Left ventricle myocardium inferior (tissue), 1 donor: Measurements from ENCODE around the gene SLCO1A2. TPM values are rescaled to one million over a fixed set of nuclear protein-coding genes. Genes with fewer than 3 reads are reported as not detected.
"Not testable (repeated sequence)": the region's sequence is repeated elsewhere in the genome, so short reads cannot be mapped to it uniquely, and the experiment has no call there.

Experiments used
- DNase-seq: peaks from one replicate; pipeline ENCODE4 v3.0.0-alpha.2; 2020
- H3K27ac ChIP-seq: fragments of 200-600 bp; replicated peaks from 2 replicates; pipeline ENCODE4 v1.8.0; 2021
- H3K27me3 ChIP-seq: fragments of 200-600 bp; 2 replicates; pipeline ENCODE4 v1.8.0; 2021; ENCODE audit warnings: low read depth
- H3K36me3 ChIP-seq: fragments of 200-600 bp; 2 replicates; pipeline ENCODE4 v1.8.0; 2021
- H3K4me1 ChIP-seq: fragments of 200-600 bp; 2 replicates; pipeline ENCODE4 v1.8.0; 2021
- H3K4me3 ChIP-seq: fragments of 200-600 bp; 2 replicates; pipeline ENCODE4 v1.8.0; 2021; ENCODE audit warnings: mild to moderate bottlenecking, moderate library complexity
- H3K9me3 ChIP-seq: fragments of 200-600 bp; replicated peaks from 2 replicates; pipeline ENCODE4 v1.8.0; 2021
- intact Hi-C: fragments of 100-400 bp; cut with micrococcal nuclease; formaldehyde crosslinking; loops from one replicate; pipeline ENCODE4 v1.11.0; 2022
- total RNA-seq: library from RNA; stranded (reverse); fragmentation: NEBNext Ultra II Directional; extraction: Animal tissue kit (Norgen Biotek cat#: 25700); gene quantifications from one replicate; pipeline ENCODE4 v1.2.1, GENCODE V29; 2021
- TF ChIP-seq, protein P1 (sequence below): fragments of 200-600 bp; IDR thresholded peaks from 2 replicates; pipeline ENCODE4 v1.8.0; 2021; ENCODE audit warnings: antibody characterized with exemption, mild to moderate bottlenecking, borderline replicate concordance
- donor health status: DM: no; HTN: yes; CAD: no; lungs with severe emphysema.

The SLCO1A2 gene
- total RNA-seq, 1 donor from 2014 or later = not detected

GRCh38 chr12:21369141-21369980 is 34.6 kb upstream of the SLCO1A2 start:
- no peak overlapping the region for H3K4me3 ChIP-seq
- TF ChIP-seq, protein P1, sequence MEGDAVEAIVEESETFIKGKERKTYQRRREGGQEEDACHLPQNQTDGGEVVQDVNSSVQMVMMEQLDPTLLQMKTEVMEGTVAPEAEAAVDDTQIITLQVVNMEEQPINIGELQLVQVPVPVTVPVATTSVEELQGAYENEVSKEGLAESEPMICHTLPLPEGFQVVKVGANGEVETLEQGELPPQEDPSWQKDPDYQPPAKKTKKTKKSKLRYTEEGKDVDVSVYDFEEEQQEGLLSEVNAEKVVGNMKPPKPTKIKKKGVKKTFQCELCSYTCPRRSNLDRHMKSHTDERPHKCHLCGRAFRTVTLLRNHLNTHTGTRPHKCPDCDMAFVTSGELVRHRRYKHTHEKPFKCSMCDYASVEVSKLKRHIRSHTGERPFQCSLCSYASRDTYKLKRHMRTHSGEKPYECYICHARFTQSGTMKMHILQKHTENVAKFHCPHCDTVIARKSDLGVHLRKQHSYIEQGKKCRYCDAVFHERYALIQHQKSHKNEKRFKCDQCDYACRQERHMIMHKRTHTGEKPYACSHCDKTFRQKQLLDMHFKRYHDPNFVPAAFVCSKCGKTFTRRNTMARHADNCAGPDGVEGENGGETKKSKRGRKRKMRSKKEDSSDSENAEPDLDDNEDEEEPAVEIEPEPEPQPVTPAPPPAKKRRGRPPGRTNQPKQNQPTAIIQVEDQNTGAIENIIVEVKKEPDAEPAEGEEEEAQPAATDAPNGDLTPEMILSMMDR = no peak
- H3K27ac ChIP-seq = no peak overlapping the region
- no peaks in the 10 kb centered on the region for H3K27me3 ChIP-seq
- H3K4me1 ChIP-seq = no peaks in the 10 kb centered on the region
- peaks cover 6% of the 10 kb centered on the region for H3K9me3 ChIP-seq
- intact Hi-C loops = no loop called here
- no peaks in the 10 kb centered on the region for H3K36me3 ChIP-seq
- DNase-seq = no peak

DNA sequence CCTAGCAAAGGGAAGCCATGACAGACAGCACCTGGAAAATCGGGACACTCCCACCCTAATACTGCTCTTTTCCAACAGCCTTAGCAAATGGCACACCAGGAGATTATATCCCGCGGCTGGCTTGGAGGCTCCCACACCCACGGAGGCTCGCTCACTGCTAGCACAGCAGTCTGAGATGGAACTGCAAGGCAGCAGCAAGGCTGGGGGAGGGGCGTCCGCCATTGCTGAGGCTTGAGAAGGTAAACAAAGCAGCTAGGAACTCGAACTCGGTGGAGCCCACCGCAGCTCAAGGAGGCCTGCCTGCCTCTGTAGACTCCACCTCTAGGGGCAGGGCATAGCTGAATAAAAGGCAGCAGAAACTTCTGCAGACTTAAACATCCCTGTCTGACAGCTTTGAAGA is 25.9 kb upstream of the SLCO1A2 start:
- H3K27ac ChIP-seq, H3K36me3 ChIP-seq, H3K4me3 ChIP-seq, H3K4me1 ChIP-seq, intact Hi-C loops, H3K27me3 ChIP-seq, DNase-seq: not testable (repeated sequence)
- peaks cover 19% of the 10 kb centered on the region for H3K9me3 ChIP-seq

- Histone ChIP-seq H3K4me3 (no peak overlapping the region), H3K27me3 (peaks cover 3% of the 10 kb centered on the region), H3K9me3 (no peaks in the 10 kb centered on the region), H3K27ac (no peak overlapping the region), H3K36me3 (no peaks in the 10 kb centered on the region), H3K4me1 (no peaks in the 10 kb centered on the region)
- DNase-seq = no peak
- intact Hi-C loops = no loop called here
- TF ChIP-seq, protein P1 = no peak
These were observed 19.9 kb upstream of the SLCO1A2 start for GRCh38 chr12:21354641-21355040.

DNA sequence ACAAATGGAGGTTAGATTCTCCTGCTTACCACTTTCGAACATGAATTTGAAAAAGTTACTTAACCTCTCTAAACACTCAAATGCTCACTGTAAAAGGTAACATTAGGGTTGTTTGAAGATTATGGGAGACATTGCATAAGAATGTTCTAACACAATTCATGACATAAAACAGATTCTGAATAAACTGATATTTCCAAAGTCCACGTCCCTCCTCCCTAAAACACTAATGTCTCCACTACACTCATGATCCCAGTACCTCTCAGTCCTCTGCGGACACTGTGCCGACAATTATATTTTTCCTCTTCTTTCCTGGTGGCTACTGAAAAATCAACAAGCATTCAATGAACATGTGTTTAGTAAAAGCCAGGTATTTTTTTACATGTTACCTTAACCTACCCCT is 19.2 kb upstream of the SLCO1A2 start:
- peaks cover 3% of the 10 kb centered on the region for H3K27me3 ChIP-seq
- intact Hi-C loops = no loop called here
- no peaks in the 10 kb centered on the region for H3K36me3 ChIP-seq
- no peaks in the 10 kb centered on the region for H3K9me3 ChIP-seq
- no peaks in the 10 kb centered on the region for H3K4me1 ChIP-seq
- TF ChIP-seq, protein P1 = no peak
- no peak overlapping the region for H3K4me3 ChIP-seq
- H3K27ac ChIP-seq = no peak overlapping the region
- no peak for DNase-seq

GRCh38 chr12:21353487-21353886 is 18.8 kb upstream of the SLCO1A2 start:
- intact Hi-C loops = no loop called here
- H3K27ac ChIP-seq = no peak overlapping the region
- H3K9me3 ChIP-seq = no peaks in the 10 kb centered on the region
- no peak overlapping the region for H3K4me3 ChIP-seq
- H3K4me1 ChIP-seq = no peaks in the 10 kb centered on the region
- peaks cover 3% of the 10 kb centered on the region for H3K27me3 ChIP-seq
- H3K36me3 ChIP-seq = no peaks in the 10 kb centered on the region
- no peak for DNase-seq
- TF ChIP-seq, protein P1 = no peak

- intact Hi-C loops = no loop called here
- Histone ChIP-seq H3K27me3 (peaks cover 3% of the 10 kb centered on the region), H3K27ac (no peak overlapping the region), H3K4me3 (no peak overlapping the region), H3K4me1 (no peaks in the 10 kb centered on the region), H3K36me3 (no peaks in the 10 kb centered on the region), H3K9me3 (no peaks in the 10 kb centered on the region)
- no peak for DNase-seq
- TF ChIP-seq, protein P1 = no peak
These were observed 16.3 kb upstream of the SLCO1A2 start for GRCh38 chr12:21350975-21351374.
